ENCODE results near the gene ANKH.

Gene ANKH

DNA sequence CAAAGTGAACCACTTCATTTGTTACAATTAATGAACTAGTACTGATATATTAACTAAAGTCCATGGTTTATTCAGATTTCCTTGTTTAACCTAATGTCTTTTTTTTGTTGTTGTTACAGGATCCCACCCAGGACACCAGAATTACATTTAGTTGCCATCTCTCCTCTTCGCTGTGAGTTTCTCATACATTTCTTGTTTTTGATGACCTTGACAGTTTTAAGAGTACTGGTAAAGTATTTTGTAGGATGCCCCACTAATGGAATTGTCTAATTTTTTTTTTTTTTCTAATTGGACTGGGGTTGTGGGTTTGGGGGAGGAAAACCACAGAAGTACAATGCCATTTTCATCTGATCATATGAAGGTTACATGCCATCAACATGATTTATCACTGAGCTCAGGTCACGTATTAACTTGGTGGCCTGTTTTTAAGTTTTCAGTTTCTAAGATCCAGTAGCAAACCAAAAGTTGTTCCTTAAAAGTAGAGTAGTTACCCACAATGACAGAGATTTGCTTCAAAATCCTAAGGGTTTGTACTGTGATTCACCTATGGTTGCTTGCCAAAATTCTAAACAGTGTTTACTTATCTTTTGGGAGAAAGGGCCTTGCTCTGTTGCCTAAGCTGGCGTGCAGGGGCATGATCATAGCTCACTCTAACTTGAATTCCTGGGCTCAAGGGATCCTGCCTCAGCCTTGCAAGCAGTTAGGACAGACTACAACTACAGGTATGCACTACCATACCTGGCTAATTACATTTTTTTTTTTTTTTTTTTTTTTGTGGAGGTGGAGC, 211.6 kb downstream of the ANKH start:
- DNase-seq: no peak

DNA sequence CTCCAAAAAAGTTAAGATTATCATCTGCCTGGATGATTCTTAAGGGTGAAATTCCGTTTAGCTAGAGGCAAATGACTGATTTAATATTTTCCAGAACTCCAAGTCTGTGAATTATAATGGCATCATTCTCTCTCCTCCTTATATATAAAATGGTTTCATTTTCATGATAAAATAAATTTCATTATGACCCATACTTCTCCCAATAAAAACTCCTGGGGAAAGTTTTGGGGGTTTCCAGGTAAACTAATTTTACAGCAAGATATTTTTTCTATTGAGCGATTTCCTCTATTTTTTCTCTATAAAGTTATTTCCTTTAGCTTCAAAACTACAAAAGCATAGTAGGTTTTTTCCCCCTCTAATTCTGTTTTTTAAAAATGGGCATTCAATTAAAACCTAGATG, 214.7 kb downstream of the ANKH start:
- no peak for DNase-seq

DNA sequence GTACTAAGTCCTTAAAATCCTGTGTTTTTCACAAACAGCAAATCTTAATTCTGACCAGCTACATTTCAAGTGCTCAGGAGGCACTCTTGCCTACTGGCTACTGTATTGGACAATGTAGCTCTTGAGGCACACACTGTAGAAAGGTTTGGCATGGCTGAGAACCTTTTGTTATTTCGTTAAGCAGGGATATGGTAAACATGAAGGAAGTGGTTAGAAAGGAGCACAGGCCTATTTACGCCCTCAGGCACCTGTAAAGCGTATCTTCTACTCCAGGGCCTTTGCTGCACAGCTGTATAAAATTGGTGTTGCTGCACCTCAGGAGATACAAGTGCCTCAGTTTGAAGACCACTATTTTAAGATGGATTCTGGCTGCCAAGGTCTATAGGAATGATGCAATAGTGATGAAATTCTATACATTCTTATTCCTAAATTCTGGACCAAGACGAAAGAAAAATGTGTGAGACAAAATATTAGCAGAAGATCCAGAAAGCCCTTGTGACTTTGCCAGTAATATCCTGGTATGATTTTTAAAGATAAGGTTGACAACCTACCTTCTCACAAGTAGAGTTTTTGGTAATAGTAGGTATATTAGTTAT, 216.3 kb downstream of the ANKH start:
- no peak for DNase-seq

Data from activated T-cell treated with anti-CD3 and anti-CD28 coated beads, Interleukin-2, amount 50 U/mL, for 1 hour (primary cell).